Activated CD8-positive, alpha-beta T cell treated with anti-CD3 and anti-CD28 coated beads for 36 hours (primary cell): Measurements from ENCODE around the gene C1orf167. TPM values are rescaled to one million over a fixed set of nuclear protein-coding genes. Genes with fewer than 3 reads are reported as not detected.

ENCODE experiments used
- ATAC-seq: fragments of 200-7000 bp; cut with Tn5 transposase; one replicate; pipeline ENCODE4 v1.10.0; 2021; ENCODE audit warnings: mild to moderate bottlenecking, moderate library complexity
- CTCF ChIA-PET: fragments of 350-600 bp; sonication (Branson Sonifier 250); formaldehyde crosslinking; loops from one replicate; lab custom pipeline; 2021; ENCODE audit warnings: antibody characterized with exemption; lab: Charles Lee
- POLR2A ChIA-PET: fragments of 350-600 bp; sonication (Branson Sonifier 250); formaldehyde crosslinking; loops from one replicate; lab custom pipeline; 2021; ENCODE audit warnings: antibody characterized with exemption; lab: Charles Lee
- DNase-seq: peaks from one replicate; pipeline ENCODE4 v3.0.0-alpha.2; 2020
- H3K27ac Mint-ChIP-seq: one replicate; pipeline ENCODE4 v1.8.0; 2021; ENCODE audit warnings: mild to moderate bottlenecking, mixed read lengths
- H3K27me3 Mint-ChIP-seq: one replicate; pipeline ENCODE4 v1.8.0; 2021; ENCODE audit warnings: mixed read lengths
- H3K36me3 Mint-ChIP-seq: one replicate; pipeline ENCODE4 v1.8.0; 2021; ENCODE audit warnings: low read depth, mixed read lengths
- H3K4me1 Mint-ChIP-seq: one replicate; pipeline ENCODE4 v1.8.0; 2021; ENCODE audit warnings: low read depth, mixed read lengths
- H3K4me3 Mint-ChIP-seq: one replicate; pipeline ENCODE4 v1.8.0; 2021; ENCODE audit warnings: mild to moderate bottlenecking, moderate library complexity, mixed read lengths
- H3K9me3 Mint-ChIP-seq: one replicate; pipeline ENCODE4 v1.8.0; 2021; ENCODE audit warnings: mixed read lengths
- intact Hi-C: fragments of 100-400 bp; cut with micrococcal nuclease; formaldehyde crosslinking; loops from one replicate; pipeline ENCODE4 v1.10.0; 2022
- total RNA-seq, 2 experiments: library from RNA; stranded (reverse); gene quantifications; one replicate each; pipeline ENCODE4 v1.2.3, GENCODE V29; 2021
- TF ChIP-seq, protein P1 (sequence below): fragments of 200-600 bp; IDR thresholded peaks from one replicate; pipeline ENCODE4 v1.8.0; 2022; ENCODE audit warnings: antibody characterized with exemption, mild to moderate bottlenecking

Gene C1orf167
- total RNA-seq, 2 experiments from 2014 or later = not detected

DNA sequence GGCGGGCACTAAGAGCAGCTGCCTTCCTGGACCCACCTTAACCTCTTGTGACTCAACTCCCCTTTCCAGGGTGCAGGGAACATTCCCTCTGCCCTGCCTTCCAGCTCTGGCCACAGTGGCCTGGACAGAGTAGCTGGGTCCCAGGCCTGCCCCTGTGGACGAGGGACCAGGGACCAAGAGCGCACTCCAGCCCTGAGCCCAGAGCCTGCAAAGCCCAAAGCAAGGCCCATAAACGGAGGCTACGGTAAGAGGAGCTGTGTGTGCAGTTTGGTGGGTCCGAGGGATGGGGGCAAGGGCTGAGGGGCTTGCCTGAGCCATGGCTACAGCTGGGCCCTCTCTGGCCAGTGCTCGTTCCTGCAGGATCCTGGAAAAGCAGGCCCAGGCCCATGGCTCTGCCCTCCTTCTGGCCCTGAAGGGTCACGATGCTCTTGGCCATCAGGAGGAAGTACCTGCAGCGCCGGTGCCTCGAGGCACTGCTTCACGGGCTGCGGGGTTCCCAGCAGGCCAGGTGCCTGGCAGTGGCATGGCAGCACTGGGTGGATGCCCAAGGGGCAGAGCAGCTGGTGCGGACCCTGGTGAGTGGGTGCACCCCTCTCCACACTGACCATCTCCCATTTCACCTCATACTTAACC lies 25.9 kb downstream of the C1orf167 start:
- POLR2A ChIA-PET = interaction anchor here (0.6 to 3.0 kb wide), 6 partner anchors 14 to 443 kb away, joined by 3 to 16 read pairs (median 4); partner anchors contain the start of gene CLCN6
- no peak for ATAC-seq
- CTCF ChIA-PET = no interaction called here
- Mint-ChIP-seq H3K9me3 (no peaks in the 10 kb centered on the region), H3K27ac (no peak overlapping the region), H3K4me1 (peaks cover 3% of the 10 kb centered on the region), H3K4me3 (no peak overlapping the region), H3K27me3 (no peaks in the 10 kb centered on the region), H3K36me3 (no peaks in the 10 kb centered on the region)
- TF ChIP-seq, protein P1, sequence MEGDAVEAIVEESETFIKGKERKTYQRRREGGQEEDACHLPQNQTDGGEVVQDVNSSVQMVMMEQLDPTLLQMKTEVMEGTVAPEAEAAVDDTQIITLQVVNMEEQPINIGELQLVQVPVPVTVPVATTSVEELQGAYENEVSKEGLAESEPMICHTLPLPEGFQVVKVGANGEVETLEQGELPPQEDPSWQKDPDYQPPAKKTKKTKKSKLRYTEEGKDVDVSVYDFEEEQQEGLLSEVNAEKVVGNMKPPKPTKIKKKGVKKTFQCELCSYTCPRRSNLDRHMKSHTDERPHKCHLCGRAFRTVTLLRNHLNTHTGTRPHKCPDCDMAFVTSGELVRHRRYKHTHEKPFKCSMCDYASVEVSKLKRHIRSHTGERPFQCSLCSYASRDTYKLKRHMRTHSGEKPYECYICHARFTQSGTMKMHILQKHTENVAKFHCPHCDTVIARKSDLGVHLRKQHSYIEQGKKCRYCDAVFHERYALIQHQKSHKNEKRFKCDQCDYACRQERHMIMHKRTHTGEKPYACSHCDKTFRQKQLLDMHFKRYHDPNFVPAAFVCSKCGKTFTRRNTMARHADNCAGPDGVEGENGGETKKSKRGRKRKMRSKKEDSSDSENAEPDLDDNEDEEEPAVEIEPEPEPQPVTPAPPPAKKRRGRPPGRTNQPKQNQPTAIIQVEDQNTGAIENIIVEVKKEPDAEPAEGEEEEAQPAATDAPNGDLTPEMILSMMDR = no peak
- DNase-seq = no peak
- intact Hi-C loops = no loop called here

DNA sequence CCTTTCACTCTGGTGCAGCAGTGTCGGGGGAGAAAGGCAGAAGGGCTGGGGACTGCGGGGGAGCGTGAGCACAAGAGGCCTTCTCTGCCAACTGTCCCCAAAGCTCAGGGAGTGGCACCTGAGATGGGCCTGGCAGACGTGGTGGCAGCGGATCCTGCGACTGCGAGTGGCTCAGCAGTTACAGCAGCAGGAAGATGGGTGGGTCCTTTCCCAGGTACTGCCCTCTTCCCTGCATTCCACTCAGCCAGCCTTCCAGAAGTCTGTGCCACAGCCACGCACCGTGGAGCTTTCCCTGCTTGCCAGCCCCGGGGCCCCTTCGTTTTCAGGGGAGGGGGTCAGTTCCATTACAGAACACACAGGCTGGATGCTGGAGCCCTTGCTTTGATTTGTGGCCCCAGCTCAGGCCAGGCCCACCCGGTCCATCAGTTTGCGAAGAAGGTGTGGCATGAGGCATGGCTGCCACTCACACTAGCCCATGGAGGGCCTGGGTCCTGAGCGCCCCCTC lies 26.6 kb downstream of the C1orf167 start:
- no peak for ATAC-seq
- DNase-seq = no peak
- H3K4me1 Mint-ChIP-seq = peaks cover 3% of the 10 kb centered on the region
- ChIA-PET CTCF (no interaction called here), POLR2A (interaction anchor here (0.6 to 3.0 kb wide), 2 partner anchors 18 to 120 kb away, joined by 3 to 16 read pairs; no protein-coding TSS in a partner anchor)
- TF ChIP-seq, protein P1 = no peak
- no peaks in the 10 kb centered on the region for H3K36me3 Mint-ChIP-seq
- intact Hi-C loops = no loop called here
- no peaks in the 10 kb centered on the region for H3K27me3 Mint-ChIP-seq
- H3K4me3 Mint-ChIP-seq = no peak overlapping the region
- no peaks in the 10 kb centered on the region for H3K9me3 Mint-ChIP-seq
- no peak overlapping the region for H3K27ac Mint-ChIP-seq

DNA sequence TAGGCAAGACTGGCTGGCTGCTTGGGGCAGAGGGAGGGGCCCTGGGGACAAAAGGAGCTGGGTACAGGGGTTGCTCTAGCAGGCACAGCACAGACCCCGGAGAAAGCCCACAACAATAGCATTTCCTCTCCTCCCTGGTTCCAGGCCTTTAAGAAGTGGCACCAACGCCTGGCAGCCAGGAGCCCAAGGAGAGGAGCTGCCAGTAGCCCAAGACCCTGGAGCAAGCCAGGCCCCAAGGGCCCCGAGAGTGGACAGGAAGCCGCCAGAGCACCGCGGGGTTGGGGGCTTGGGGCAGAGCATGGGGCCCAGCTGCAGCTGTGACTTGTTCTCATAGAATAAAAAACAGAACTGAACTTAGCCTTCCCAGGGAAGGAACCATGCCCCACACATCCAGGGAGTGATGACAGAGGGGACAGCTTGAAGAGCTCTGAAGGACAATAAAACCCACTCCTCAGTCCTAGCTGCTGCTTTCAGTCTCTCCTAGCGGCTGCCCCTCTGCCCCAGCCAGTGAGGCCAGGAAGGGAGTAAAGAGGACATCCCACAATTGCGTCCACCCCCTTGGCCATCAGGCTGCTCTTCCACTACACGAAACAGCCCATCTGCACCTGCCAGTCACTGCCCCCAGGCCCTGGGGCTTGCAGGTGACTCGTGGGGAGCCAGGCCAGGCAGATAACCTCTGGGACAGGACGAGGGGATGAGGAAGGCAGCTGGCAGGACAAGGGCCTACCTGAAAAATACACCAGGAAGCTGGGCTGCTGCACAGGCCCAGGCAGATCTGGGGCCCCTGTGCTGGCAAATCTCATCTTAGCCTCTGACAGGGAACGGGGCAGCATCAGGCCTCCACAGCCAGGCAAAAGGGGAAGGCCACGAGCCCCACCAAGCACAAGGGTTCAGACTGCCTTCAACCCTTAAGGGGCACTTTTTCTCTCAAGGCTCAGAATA lies 27.4 kb downstream of the C1orf167 start:
- ATAC-seq (no peak), DNase-seq (no peak)
- ChIA-PET POLR2A (interaction anchor here (0.6 to 3.0 kb wide), 3 partner anchors 17 to 237 kb away, joined by 3 to 16 read pairs (median 3); no protein-coding TSS in a partner anchor), CTCF (no interaction called here)
- H3K9me3 Mint-ChIP-seq = no peaks in the 10 kb centered on the region
- no peaks in the 10 kb centered on the region for H3K36me3 Mint-ChIP-seq
- TF ChIP-seq, protein P1 = no peak
- H3K27me3 Mint-ChIP-seq = no peaks in the 10 kb centered on the region
- H3K4me3 Mint-ChIP-seq = no peak overlapping the region
- intact Hi-C loops = no loop called here
- H3K27ac Mint-ChIP-seq = no peak overlapping the region
- H3K4me1 Mint-ChIP-seq = peaks cover 3% of the 10 kb centered on the region

DNA sequence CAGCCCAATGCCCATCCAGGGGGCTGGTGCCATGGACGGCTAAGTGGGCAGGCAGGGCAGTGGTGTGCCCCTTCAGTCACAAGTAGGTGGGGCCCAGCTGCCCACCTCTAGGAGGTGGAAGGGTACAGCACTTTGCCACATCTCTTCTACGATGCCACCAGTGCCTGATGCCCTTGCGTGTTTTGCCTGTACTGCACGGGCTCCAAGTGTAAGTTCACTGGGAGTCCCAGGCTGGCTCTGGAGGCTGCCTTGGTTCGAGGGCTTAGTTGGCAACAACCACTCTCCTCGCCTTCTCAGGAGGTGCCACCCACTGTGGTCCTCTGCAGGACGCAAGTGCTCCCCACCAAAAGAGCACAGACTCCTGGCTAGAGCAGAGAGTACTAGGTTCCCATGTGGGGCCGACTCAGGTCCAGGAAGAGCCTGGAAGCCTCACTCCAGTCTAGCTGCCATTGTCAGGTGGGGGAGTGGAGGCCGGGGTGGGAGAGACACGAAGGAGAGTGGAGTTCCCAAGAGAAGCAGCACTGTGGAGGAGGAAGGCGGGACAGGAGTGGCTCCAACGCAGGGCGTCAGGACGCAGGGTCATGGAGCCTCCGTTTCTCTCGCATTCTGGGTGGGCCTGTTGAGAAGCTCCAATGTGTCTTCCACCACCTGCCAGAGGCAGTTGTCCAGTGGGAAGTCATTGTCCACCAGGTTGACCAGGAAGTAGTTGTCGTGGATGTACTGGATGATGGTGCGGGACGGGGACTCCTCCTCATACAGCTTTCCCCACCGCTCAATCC lies 28.3 kb downstream of the C1orf167 start:
- Mint-ChIP-seq H3K4me3 (no peak overlapping the region), H3K9me3 (no peaks in the 10 kb centered on the region), H3K27me3 (no peaks in the 10 kb centered on the region), H3K36me3 (peaks cover 4% of the 10 kb centered on the region), H3K4me1 (peaks cover 2% of the 10 kb centered on the region), H3K27ac (no peak overlapping the region)
- DNase-seq (no peak), ATAC-seq (no peak)
- intact Hi-C loops = no loop called here
- ChIA-PET POLR2A (interaction anchor here (0.9 to 3.8 kb wide), 2 partner anchors 14 to 118 kb away, joined by 3 to 17 read pairs; no protein-coding TSS in a partner anchor), CTCF (no interaction called here)
- TF ChIP-seq, protein P1 = no peak
